ENCODE results near the gene DDAH1. TPM values are rescaled to one million over a fixed set of nuclear protein-coding genes. Genes with fewer than 3 reads are reported as not detected.

Gene DDAH1
- total RNA-seq, 1 experiment from 2014 or later, result 22.8 TPM

- Mint-ChIP-seq H3K4me1 (peaks cover 53% of the 10 kb centered on the region), H3K4me3 (no peak overlapping the region), H3K27ac (no peak overlapping the region), H3K27me3 (ENCODE audit: low read depth) (no peaks in the 10 kb centered on the region), H3K36me3 (no peaks in the 10 kb centered on the region), H3K9me3 (peaks cover 3% of the 10 kb centered on the region; the same call in 1 of the 2 replicates)
- CTCF ChIA-PET, result no interaction called here
- POLR2A ChIA-PET, result no interaction called here
- no peak for TF ChIP-seq FOXK1 (CRISPR knock-in tag; IDR thresholded peaks at IDR 0.05)
- no peak for TF ChIP-seq PREB (CRISPR knock-in tag; IDR thresholded peaks at IDR 0.05; ENCODE audit: borderline replicate concordance)
- ATAC-seq, result no peak
- DNase-seq (ENCODE audit: low spot score), result no peak
Measured at GRCh38 chr1:85326336-85326735, 138.6 kb downstream of the DDAH1 start.

GRCh38 chr1:85325920-85326319 is 139.0 kb downstream of the DDAH1 start:
- ATAC-seq (no peak), DNase-seq (ENCODE audit: low spot score) (no peak)
- no peaks in the 10 kb centered on the region for H3K36me3 Mint-ChIP-seq
- no peak for TF ChIP-seq PREB (CRISPR knock-in tag; IDR thresholded peaks at IDR 0.05; ENCODE audit: borderline replicate concordance)
- TF ChIP-seq FOXP1 (CRISPR knock-in tag; IDR thresholded peaks at IDR 0.05; ENCODE audit: borderline replicate concordance), result no peak
- no peak for TF ChIP-seq ELF4 (CRISPR knock-in tag; IDR thresholded peaks at IDR 0.05; ENCODE audit: low read depth)
- no peak for TF ChIP-seq GTF2I (CRISPR knock-in tag; conservative IDR thresholded peaks at IDR 0.05)
- no peak for TF ChIP-seq RELA (CRISPR knock-in tag; IDR thresholded peaks at IDR 0.05; ENCODE audit: borderline replicate concordance)
- no peak for TF ChIP-seq TEAD4 (CRISPR knock-in tag; IDR thresholded peaks at IDR 0.05)
- no peak overlapping the region for H3K27ac Mint-ChIP-seq
- CTCF ChIA-PET, result no interaction called here
- peaks cover 53% of the 10 kb centered on the region for H3K4me1 Mint-ChIP-seq
- H3K27me3 Mint-ChIP-seq (ENCODE audit: low read depth), result no peaks in the 10 kb centered on the region
- POLR2A ChIA-PET, result no interaction called here
- H3K9me3 Mint-ChIP-seq, result peaks cover 3% of the 10 kb centered on the region; the same call in 1 of the 2 replicates
- no peak overlapping the region for H3K4me3 Mint-ChIP-seq

- Mint-ChIP-seq H3K27me3 (ENCODE audit: low read depth) (no peaks in the 10 kb centered on the region), H3K4me3 (no peak overlapping the region), H3K4me1 (peaks cover 39% of the 10 kb centered on the region), H3K27ac (no peak overlapping the region), H3K36me3 (no peaks in the 10 kb centered on the region), H3K9me3 (no peaks in the 10 kb centered on the region)
- ChIA-PET POLR2A (no interaction called here), CTCF (interaction anchor here (0.9 to 1.7 kb wide), 2 partner anchors 16 to 20 kb away, joined by 3 to 7 read pairs; no protein-coding TSS in a partner anchor)
- no peak for TF ChIP-seq ZNF512 (CRISPR knock-in tag; IDR thresholded peaks at IDR 0.05; ENCODE audit: borderline replicate concordance)
- TF ChIP-seq NR1H2 (CRISPR knock-in tag; IDR thresholded peaks at IDR 0.05), result no peak
- TF ChIP-seq E2F4 (CRISPR knock-in tag; IDR thresholded peaks at IDR 0.05; ENCODE audit: borderline replicate concordance, low read depth), result no peak
- no peak for TF ChIP-seq HMGXB4 (CRISPR knock-in tag; IDR thresholded peaks at IDR 0.05)
- TF ChIP-seq SMAD3 (CRISPR knock-in tag; IDR thresholded peaks at IDR 0.05; ENCODE audit: borderline replicate concordance), result no peak
- TF ChIP-seq ZNF219 (CRISPR knock-in tag; IDR thresholded peaks at IDR 0.05; ENCODE audit: borderline replicate concordance), result no peak
- no peak for TF ChIP-seq NR2C2 (CRISPR knock-in tag; IDR thresholded peaks at IDR 0.05)
- TF ChIP-seq JAZF1 (CRISPR knock-in tag; IDR thresholded peaks at IDR 0.05), result no peak
- no peak for ATAC-seq
- DNase-seq (ENCODE audit: low spot score), result no peak
Measured at GRCh38 chr1:85323770-85324169, 141.2 kb downstream of the DDAH1 start.

Data from WTC11 (cell line).